Mucosa of gallbladder (tissue), 1 donor: ENCODE data around the gene ASB13. TPM values are rescaled to one million over a fixed set of nuclear protein-coding genes. Genes with fewer than 3 reads are reported as not detected.
"Not testable (repeated sequence)": the region's sequence is repeated elsewhere in the genome, so short reads cannot be mapped to it uniquely, and the experiment has no call there.

Experiments used
- DNase-seq: peaks from one replicate; pipeline ENCODE4 v3.0.0-alpha.2; 2020; ENCODE audit warnings: low spot score
- total RNA-seq: library from RNA; stranded (reverse); gene quantifications from one replicate; pipeline ENCODE4 v1.2.1, GENCODE V29; 2021
- donor health status: DM: no; HTN: no; CAD: no.

The ASB13 gene
- total RNA-seq, 1 donor from 2014 or later = 37.3 TPM

DNA sequence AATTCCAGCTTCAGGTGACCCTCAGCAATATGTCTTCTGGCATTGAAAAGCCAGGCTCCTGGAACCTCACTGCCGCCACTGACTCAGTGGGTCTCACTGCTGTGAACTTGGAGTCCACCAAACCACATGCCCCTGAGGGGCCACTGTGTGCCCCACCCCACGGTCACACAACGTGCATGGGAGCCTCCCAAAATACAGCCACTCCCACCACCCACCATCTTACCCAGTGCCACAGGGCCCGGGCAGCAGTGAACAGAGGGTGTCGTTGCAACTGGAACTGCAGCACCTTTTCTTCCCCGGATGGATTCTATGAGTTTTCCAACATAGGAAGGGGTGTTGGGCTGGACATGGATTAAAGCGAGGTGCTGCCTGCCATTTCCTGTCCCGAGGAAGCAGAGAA is 60.1 kb downstream of the ASB13 start:
- no peak for DNase-seq

DNA sequence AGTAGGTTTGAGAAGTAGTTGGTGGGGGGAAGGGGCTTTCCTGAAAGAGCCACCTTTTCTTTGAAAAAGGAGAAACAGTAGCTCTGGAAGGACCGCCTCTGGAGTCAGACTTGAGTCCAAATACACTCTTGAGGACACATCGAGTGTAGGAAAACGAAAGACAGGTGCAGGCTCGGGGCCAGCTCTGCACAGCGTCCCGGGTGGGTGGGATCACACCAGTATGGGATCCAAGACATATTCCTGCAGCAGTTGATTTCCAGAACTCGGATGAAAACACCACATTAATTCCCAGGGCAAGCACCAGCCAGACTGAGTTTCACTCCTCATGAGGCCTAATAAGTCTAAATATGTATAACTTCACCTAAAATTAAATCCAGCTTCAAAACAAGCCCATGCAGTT is 61.4 kb downstream of the ASB13 start:
- no peak for DNase-seq

DNA sequence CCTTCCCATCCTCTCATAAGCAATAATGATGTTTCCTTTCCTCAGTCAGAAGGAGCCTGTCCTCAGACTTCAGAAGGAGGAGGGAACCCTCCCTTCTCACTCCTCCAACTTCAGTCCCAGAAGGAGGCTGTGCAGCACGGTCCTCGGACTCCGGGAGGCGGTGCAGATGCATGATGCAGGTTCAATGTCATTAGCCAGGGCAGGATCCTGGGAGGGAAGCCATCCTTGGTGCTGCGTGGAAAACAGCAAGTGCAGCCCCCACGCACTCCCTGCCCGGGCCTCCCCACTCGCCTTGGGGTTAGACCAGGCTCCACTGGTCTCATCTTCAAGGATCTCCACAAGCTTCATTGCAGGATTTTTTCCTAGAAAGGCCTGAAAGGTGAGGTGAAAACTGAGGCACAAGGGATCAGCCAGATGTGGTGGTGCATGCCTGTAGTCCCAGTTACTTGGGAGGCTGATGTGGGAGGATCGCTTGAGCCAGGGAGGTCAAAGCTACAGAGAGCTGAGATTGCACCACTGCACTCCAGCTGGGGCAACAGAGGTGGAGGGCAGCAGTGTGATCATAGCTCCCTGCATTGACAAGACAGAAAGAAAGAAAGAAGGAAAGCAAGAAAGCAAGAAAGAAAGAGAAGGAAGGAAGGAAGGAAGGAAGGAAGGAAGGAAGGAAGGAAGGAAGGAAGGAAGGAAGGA is 62.0 kb downstream of the ASB13 start:
- DNase-seq = no peak

DNA sequence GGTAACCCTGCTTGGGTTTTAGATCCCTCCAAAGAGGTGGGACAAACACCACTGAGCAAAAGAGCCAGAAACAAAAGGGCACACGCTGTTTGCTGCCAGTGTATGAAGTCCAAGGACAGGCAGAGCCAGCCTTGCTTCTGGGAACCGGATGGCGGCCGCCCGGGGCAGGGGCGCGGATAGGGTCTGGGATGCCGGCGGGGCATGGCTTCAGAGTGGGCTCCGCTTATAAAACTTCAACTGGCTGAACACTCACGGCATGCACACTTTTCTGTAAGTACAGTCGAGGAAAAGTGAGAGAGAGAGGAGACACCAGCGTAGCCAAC is 62.6 kb downstream of the ASB13 start:
- DNase-seq = no peak

DNA sequence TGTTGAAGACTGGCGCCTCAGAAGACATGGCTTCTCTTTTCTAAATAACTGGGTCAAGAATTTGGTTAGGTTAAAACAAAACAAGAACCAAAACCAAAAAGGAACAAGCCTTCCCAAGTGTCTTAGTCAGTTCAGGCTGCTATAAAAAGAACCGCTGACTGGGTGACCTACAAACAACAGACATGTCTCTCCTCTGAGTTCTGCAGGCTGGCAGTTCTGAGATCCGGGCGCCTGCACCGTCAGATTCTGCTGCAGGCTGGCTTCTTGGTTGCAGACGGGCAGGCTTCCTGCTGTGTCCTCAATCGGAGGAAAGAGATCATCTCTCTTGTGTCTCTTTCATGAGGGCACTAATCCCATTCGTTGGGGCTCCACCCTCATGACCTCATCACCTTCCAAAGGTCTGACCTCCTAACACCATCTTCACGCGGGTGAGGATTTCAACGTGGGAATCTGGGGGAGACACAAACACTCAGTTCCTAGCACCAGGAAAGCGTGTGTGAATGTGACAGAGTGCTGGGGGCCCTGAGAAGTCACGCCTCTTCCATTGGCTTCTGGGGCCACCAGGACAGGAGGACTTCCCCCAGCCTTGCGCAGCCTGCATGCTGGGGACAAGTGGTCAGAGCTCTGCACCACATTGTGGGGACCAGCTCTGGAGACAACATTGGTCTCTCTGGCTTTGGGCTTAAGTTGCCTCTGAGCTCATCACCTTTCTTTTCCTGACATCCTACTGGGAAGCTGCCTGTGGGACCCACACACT is 63.1 kb downstream of the ASB13 start:
- DNase-seq = no peak

DNA sequence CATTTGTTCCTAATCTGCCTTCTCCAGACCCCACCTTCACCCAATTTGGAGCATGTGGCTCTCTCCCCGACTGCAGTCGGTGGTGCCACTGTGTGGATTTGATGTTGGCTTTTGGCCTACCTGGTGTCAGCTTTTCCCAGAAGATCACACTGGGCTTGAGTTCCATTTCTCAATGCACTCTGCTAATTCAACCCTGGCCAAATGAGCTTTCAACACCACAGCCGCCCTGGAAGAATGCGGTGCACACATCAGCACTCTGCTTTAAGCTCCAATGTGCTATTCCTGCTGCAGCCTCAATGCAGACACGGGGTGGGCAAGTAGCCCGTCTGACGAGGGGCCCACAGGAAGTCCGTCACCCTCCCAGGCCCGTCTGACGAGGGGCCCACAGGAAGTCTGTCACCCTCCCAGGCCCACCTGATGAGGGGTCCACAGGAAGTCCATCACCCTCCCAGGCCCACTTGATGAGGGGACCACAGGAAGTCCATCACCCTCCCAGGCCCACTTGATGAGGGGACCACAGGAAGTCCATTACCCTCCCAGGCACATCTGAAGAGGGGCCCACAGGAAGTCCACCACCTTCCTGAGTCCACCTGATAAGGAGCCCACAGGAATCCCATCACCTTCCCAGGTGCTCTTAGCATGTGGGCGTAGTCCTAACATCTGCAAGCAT is 64.4 kb downstream of the ASB13 start:
- no peak for DNase-seq

DNA sequence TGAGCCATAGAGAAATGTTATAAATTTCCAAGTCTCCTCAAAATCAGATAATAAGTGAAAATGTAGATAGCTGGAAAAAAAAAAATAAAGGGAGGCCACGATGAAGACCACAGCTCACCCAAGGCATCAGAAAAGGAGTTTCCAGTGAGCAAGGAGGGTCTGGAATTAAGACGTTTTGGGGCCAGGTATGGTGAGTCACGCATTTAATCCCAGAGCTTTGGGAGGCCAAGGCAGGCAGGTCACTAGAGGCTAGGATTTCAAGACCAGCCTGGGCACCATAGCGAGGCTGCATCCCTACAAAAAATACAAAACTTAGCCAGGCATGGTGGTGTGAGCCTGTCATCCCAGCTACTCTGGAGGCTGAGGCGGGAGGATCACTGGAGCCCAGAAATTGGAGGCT is 65.5 kb downstream of the ASB13 start:
- no peak for DNase-seq

DNA sequence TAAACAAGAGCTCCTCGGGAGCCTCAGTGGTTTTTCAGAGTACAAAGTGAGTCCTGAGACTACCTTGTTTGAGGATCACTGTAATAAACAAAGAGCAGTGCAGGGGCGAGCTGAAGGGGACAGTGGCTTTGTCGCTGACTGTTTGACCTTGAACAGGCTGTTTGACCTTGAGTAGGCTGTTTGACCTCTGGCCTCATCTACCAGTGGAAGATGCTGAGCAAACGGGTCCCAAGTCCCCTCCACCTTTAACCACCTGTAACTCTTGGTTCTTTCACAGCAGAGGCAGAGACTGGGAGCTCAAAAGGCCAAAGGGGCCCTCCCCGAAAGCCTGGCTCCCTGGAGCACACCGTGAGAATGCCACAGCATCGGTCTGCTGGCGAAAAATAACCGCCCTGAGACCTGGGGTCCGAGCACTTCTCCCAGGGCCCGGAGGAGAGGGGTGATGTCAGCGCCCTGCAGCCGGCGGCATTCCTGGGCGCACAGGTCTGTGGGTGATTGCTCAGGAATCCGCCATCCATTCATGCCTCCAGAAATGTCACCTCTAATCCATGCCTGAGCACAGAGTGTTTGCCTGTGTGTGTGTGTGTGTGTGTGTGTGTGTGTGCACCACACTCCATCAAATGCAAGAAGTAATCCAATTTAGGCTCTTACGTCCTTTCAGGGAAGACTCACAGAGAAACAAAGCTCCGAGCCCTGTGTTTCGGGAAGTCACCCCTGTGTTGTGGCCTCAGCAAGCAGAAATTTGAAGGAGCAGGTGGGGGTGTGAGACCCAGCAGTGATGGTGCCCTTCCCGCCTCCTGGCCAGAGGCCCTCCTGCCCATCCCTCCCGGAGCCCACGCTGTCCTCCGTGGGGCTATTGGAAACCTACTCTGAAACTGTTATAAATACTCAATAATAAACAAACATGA is 66.5 kb downstream of the ASB13 start:
- no peak for DNase-seq

DNA sequence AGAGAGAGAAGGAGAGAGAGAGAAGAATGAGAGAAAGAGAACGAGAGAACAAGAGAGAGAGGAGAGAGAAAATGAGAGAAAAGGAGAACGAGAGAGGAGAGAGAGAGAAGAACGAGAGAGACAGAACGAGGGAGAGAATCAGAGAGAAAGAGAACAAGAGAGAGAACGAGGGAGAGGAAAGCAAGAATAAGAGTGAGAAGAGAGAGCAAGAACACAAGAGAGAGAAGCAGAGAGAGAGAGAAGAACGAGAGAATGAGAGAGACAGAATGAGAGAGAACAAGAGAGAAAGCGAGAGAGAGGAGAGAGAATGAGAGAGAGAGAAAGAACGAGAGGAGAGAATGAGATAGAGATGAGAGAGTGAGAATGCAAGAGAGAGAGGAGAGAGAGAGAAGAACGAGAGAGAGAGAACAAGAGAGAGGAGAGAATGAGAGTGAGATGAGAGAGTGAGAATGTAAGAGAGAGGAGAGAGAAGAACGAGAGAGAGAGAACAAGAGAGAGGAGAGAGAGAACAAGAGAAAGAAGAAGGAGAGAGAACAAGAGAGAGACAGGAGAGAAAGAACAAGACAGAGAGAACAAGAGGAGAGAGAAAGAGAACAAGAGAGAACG is 68.2 kb downstream of the ASB13 start:
- no peak for DNase-seq

DNA sequence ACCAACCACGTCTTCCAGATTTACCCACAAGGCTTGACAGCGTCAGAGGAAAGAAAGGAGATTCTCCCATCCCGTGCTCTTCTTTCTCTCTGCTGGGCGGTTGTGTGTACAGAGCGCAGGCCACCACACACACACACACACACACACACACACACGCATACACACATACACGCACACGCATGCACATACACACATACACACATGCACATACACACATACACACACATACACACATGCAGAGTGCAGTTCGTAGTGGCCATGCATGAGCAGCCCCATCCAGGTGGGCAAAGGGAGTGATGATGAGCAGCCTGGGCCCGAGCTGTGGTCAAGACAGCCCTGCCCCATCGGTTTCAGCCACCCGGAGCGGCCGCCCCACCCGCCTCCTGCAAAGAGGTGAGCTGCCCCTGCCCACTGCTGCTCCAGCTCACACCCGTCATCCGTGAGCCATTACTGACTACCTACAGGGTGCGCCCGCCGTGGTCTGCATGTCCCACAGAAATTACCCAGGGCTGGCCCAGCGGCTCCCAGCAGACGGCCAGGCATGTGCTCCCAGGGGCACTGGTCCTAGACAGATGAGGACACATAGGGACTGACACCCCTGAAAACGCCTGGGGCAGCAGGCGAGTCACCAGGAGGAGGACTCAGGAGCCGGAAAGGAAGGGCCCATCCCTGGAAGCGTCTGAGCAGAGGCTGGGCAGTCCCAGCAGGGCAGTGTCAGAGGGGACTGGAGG is 69.6 kb downstream of the ASB13 start:
- no peak for DNase-seq

DNA sequence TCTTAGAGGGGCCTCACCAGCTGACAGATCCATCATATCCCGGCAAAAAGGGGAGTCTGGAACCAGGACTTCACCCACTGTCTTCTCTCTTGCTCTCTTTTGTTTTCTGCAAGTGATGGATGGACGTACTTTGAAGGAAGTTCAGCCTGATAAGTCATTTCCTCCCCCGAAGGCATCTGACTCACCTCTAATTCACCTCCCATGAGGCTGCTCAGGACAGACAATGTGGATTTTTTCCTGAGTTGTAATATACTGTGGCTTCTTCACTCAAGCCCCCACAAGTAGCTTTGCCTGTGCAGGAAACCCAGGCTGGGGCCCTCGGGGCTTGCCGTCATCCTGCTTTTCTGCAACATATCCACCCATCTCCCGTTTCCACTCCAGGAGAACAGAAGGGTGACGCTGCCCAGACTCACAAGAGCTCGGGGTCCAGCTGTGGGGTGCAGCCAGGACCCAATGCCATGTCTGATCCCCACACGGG is 70.4 kb downstream of the ASB13 start:
- no peak for DNase-seq

DNA sequence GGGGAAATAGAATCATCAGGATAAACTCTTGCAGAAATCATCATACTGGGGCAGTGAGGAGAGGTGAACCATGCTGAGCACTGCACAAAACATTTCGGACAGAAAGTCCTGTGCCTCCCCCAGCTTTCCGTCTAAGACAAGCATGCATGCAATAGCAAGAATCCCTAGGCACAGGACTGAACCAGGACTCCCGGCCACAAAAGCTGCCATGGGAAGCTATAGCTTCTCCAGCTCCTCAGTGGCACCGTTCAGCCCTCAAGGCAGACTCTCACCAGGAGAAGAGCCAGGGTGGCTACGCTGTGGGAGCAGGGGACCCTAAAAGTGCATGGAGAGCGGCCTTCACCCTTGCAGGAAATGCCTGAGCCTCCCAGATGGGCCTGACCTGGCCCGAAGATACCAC is 70.8 kb downstream of the ASB13 start:
- no peak for DNase-seq

DNA sequence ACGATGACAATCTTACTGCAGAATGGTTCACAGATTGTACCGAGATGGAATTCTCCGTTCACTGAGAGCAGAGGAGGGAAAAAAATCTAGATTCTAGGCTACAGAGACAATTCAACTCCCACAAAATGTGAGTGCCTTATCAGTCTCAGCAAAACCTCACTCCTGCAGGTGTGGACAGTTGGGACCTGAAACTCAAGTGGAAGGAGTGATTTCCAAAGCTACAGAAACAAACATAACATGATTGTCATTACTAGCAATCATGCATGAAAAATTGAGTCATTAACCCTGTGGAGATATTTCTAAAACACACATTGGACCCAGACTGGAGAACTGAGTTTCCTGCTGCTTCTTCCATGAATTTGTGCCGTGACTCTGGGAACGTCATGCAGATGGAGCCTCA is 71.3 kb downstream of the ASB13 start:
- no peak for DNase-seq

DNA sequence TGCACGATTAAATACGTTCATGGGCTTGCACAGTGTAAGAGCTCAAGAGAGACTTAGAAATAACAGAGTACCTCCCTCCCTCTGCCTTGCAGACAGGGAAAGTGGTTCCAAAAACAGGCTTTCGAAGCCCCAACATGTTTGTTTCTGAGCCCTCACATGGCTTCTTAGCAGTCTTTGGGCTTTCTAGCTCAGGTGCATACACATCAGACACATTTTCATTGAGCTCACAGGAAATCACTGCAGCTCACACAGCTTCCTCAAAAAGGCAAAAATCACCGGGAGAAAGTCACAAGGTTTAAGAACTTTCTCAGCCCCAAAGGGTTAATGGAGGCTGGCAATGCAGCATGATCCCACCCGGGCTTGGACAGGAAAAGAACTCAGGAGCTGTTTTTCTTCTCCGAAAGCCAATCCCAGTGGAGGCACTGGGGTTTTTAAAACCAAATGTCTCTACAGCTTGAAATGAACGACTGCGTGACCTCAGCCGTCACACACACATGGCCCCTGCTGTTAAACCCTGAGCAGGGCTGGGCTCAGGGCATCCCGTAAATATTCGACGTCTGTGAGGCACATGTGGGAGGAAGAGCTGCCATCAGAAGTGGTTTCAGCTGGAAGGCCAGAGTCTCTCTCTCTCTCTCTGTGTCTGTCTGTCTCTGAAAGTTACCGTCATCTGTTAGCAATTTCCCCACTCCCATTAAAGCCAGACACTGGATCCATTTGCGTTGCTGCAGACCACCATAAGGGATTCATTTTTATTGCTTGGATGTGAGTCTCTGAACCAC is 71.9 kb downstream of the ASB13 start:
- no peak for DNase-seq

DNA sequence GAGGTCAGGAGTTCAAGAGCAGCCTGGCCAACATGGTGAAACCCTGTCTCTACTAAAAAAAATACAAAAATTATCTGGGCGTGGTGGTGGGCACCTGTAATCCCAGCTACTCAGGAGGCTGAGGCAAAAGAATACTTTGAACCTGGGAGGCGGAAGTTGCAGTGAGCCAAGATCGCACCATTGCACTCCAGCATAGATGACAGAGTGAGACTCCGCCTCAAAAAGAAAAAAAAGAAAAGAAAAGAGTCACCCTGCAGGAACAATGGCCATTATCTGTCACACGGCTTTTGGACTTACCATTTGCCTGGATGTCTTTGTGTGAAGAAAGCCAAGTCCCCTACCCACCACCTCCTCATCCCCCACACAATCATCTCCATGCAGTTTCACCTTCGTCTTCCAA is 73.0 kb downstream of the ASB13 start:
- not testable (repeated sequence) for DNase-seq

DNA sequence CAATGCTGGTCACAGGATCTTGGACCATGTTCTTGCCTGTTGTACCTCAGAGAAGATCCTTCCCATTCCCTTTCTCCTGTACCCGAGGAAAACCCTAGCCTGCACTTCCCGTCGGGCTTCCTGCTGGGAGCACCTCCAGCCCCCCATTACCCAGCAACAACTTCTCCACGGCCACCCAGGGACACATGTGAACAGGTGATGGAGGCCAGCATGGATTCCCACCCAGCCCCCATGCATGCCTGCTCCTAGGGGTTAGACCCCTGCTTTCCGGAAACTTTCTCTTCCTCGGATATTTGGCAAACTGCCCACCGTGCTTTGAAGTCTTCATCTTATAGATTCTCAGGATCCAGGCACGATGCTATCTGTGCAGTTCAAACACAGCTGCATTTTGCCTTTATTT is 74.3 kb downstream of the ASB13 start:
- no peak for DNase-seq

DNA sequence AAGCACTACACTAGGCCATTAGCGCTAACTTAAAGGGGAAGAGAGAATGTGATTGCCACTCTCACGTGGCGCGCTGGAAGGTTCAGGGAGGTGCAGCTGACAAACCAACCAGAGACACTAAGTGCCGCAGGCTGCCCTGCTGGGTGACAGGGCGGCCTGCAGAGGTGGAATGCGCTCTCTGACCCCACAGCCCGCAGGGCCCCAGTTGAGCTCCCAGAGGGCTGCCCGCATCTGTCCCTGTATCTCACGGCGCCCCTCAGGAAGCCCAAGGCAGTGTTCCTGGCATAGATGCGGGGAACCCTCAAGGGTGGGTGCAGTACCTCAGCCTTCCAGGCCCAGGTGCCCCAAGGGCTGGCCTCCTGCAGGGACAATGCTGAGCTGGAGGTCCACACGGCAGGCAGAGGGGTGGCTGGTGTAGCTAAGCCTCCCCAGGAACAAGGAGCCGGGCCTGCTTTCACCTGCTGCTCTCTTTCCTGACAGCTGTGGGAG is 75.0 kb downstream of the ASB13 start:
- DNase-seq = no peak

DNA sequence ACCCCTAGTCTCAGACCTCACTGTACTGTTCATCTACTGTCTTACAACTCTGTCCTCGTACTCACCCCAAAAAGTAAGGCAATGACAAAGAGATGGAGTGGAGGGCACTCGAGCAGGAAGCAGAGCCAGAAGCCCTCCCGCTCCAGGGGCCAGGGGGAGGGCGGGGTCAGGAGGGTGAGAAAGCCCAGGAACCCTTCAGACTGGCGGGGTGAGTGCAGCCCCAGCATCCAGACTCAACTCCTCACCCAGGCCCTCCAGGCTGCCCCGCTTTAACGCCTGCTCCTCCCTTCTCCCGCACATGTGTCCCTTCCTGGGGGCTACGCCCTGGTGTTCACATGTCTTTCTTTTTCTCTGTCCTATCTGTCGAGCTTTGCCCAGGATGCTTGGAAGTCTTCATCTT is 75.6 kb downstream of the ASB13 start:
- DNase-seq = no peak

DNA sequence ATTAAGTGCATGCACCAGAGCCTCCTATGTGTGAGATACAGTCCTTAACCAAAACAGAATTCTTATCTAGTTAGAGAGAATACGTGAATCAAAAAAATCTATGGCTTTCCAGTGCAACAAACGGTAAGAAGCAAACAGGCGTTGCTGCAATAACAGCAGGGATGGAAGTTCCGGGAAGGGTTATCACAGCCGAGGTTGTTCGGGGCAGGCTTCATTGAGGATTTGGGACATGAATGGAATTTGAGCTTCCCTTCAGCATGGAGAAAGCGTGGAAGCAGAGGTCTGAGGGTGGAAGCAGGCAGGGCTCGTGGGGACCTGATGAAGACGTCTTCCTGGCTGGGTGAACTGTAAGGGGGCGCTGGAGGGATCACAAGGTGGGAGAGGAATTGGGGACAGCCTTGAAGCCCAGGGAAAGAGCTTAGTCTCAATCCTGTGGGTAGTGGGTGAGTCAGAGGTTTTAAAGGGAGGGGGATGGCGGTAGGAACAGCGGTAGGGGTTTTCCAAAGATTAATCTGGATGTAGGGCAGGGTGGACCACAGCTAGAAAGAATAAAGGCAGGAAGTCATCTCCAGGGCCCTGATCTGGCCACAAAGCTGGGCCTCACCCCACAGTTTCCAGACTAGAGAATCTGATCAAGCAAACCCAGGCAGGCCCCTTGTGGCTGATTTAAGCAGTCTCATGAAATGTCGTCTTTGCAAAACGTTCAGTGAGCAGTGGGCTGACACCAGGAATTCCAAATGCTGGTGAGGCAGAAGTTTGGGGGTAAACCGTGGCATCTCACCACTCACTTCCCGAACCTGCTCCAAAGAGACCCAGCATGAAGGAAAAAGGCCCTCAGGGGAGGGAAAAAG is 76.5 kb downstream of the ASB13 start:
- DNase-seq = no peak
